PFSK-1 (cell line): Measurements from ENCODE around the gene CRADD.

Experiments used
- POLR2AphosphoS5 ChIP-seq: IDR thresholded peaks from 2 replicates; pipeline ENCODE4 v1.6.1; 2012; ENCODE audit warnings: low read depth, mild to moderate bottlenecking, control low read depth, low read length, moderate library complexity
- REST ChIP-seq, 2 experiments: IDR thresholded peaks; 2 replicates each; pipeline versions ENCODE4 v1.6.1 to v1.8.0; 2011 to 2012; ENCODE audit warnings: low read depth in 2 of 2, low read length in 2 of 2, control low read depth in 1 of 2, inconsistent platforms in 1 of 2, mild to moderate bottlenecking in 1 of 2, moderate library complexity in 1 of 2; ENCODE audit not compliant: insufficient read depth in 1 of 2
- TAF1 ChIP-seq: IDR thresholded peaks from 2 replicates; pipeline ENCODE4 v1.6.1; 2012; ENCODE audit warnings: low read length, control low read depth, borderline replicate concordance; ENCODE audit not compliant: insufficient read depth

- TF ChIP-seq POLR2AphosphoS5 (no peak), TAF1 (no peak), REST (IDR thresholded peaks at IDR 0.05; ENCODE audit: insufficient read depth in 1 of 2, low read depth in 2 of 2, low read length in 2 of 2) (no peak)
Observed at GRCh38 chr12:93924367-93924766, 247.2 kb downstream of the CRADD start.
